Measurements from ENCODE around the gene DOCK9.
"Not testable (repeated sequence)": the region's sequence is repeated elsewhere in the genome, so short reads cannot be mapped to it uniquely, and the experiment has no call there.

The DOCK9 gene

DNA sequence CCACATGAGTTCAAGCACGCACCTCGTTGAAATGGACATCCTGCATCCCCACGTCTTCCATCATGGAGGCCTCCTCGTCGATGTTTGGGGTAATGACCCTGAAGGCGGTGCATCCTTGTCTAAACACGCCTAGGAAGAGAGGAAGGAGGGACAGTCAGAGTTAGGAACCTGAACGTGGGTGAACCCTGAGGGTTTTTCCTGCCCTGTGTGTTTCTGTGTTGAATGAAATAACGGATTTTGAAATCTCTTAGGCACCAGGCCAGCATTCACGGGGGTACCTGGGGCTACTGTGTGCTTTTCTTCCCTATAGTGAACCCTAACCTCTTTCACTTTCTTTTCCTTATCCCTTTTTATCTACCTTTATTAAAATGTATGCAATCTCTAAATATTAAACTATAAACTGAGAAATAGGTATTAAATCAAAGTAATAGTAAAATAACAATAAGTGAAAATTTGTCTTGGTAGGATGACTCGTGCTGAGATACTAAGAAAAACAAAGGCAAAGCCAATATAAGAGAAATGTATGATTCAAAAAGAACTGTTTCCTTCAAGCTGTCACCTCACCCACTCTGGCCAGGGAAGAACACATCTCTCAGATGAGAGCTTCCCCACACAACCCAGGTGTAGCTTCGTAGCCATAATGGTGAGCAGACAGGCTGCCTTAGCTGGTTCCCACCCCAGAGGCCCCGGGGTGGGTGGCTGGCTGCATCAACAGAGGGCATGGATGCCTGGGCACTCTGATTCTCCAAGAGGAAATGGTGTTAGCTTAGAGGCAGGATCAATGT is 153.3 kb downstream of the DOCK9 start:
- no peak for DNase-seq (ENCODE audit: low read depth in 2 of 2)

DNA sequence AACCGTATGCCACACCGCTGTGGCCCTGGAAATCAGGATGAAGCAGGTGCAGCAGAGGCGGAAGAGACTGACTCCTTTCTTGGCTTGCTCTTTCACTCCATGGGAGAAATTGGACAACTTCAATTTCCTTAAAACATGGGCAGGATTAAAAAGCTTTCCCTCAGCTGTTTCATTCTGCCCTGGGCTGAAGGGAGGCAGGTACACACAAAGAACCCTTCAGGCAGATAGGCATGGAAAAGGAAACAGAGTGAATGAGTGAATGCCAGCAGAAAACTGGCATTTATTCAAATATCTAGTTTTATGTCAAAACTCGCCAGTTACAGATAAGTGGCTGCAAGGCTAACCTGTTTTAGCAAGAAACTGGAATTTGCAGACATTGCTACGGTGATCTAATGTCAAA is 154.4 kb downstream of the DOCK9 start:
- DNase-seq (ENCODE audit: low read depth in 2 of 2): no peak

DNA sequence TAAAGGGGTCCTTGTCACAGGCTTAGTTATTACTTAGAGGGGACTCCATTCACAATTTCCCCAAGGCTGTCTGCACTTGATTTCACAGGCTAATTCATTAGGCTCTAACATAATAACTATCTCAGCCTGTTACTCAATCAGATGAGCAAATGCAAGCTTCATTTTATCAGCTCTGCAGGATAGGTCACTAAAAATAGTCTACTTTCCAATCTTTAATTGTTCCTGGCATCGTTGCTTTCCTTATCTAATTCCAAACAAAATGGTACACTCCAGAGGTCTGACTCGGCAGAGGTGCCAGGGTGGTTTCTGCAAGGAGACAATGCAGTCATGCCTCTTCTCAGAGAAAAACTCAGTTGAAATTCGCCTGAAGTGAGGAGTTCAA is 155.6 kb downstream of the DOCK9 start:
- DNase-seq (ENCODE audit: low read depth in 2 of 2): no peak

DNA sequence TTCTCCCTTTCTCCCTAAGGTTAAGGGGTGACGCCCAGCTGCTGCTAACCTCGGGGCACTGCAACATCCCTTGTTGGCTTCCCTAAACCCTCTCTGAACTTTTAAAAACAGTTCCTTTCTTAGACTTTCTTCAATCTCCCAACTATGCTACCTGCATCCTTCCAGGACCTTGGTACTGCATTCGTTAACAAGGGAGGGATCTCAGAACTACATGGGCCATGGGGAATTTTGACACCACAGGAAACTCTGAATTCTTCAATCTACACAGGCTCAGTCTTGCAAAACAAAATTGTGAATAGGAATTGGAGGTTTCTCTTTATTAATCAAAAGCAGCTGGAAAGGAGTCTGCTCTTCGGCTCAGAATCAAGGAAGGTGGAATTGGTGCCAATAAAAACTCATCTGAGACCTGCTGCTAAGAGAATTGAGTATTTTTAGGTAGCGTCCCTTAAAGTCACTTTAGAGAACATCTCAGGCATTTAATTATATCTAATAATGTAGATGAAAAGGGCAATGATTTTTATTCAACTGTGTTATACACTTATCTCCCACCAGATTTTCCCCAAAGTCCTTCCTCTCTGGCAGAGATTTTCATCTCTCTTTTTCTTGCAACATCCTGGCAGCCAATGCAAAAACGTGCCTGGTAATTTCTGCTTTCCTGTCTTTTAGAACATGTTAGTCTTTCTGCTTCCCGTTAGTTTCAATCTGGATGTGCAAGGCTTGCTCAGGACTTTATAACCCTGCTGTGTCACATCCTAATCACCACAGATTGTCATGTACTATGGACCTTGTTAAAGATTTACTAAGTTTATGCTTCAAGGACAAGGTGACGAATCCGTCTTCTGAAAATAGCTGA is 156.3 kb downstream of the DOCK9 start:
- DNase-seq (ENCODE audit: low read depth in 2 of 2): no peak

DNA sequence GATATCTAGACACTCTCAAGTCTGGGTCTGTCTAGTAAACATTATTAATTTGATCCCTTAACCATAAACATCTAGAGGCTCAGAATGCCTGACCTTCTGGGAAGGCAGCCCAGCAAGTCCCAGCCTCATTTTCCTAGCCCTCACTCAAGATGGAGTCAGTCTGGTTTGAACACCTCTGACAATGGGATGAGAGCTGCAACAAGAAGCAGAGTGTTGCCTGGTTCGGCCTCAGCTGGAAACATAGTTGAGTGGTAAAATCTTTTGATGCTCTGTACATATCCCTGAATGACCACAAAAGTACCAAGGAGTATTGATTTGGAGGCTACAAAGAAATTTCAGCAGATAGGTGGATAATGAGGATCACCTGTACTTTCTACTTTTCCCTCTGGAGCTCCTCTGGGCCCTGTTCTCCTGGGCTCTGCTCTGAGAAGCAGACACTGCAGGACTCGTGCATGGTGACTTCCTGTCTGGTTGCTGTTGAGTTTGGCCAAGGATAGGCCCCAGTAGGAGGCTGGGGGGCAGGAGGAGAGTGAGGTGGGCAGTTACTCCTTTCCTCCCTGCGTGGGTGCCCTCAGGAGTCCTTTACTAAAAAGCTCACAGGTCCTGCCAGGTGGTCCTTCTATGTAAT is 157.0 kb downstream of the DOCK9 start:
- DNase-seq (ENCODE audit: low read depth in 2 of 2): no peak

DNA sequence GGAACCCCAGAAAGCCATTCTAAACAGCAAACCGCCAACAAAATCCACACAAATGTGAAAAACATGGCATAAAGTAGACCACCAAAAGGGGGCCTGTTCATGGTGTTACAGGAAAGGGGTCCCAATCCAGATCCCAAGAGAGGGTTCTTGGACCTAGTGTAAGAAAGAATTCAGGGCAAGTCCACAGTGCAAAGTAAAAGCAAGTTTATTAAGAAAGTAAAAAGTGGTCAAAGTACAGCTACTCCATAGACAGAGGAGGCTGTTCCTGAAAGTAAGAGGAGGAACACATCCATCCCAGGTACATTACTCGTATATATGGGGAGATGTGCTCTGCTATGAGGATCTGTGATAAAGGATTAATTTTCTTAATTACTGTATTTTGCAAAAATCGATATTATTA is 157.6 kb downstream of the DOCK9 start:
- DNase-seq (ENCODE audit: low read depth in 2 of 2): no peak

DNA sequence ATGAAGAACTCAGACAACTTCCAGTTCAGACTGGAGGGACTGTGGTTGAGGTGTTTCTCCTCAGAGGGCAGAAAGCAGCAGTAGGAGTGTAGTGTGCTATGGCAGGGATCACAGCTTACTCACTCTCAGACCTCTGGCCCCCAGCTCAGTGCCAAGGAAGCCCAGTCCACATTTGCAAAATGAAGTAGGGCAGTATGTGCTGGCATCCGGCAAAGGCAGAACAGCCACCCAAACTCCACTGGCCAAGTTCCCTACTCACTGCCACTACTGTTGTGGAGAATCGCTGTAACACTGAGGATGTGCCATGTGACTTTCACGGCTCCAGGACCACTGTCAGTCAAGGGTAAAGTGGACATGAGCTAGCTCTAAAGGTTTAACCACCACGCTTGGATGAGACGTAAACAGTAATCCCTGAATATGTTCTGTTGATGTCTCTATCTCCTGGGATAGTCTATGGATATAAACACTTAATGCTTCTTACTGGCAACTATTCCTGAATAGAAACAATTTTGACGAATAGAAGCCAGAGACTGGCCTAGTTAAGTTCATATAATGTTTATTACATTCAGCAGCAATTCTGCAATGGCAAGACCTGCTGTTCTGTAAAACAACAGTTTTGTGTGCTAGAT is 158.4 kb downstream of the DOCK9 start:
- no peak for DNase-seq (ENCODE audit: low read depth in 2 of 2)

DNA sequence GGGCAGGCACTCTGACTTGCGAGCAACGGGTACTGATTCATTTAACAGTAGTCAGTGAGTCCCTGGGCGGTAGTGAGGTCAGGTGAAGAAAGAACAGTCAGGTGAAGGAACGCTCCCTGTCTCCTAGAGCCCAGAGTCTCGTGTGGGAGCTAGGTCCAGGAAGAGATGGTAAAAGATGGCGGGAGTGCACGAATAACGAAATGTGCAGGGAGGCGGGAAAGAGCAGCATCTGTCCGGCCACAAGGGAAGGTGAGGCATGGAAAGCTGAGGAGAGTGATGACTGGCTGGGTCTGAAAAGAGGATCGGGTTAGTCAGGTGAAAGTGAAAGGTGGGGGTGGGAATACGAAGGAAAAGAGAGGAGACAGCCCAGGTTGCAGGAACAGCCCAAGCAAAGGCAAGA is 161.5 kb downstream of the DOCK9 start:
- DNase-seq (ENCODE audit: low read depth in 2 of 2): no peak

DNA sequence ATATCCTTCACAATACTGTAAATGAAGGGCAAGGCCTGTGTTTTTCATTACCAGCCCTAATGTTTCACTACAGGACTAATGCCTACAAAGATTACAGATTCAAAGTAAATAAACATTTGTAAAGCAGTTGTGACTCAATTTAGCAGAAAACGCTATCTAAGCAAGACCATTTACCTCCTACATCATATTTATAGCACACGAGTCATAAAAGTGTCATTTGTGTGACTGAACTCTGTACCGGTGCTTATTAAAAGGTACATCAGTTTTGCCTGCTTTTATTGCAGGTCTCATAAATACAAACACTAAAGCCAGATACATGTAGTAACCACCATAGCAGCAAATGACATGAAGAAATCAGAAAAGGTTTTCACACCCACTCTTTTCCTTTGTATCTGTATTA is 163.9 kb downstream of the DOCK9 start:
- no peak for DNase-seq (ENCODE audit: low read depth in 2 of 2)

DNA sequence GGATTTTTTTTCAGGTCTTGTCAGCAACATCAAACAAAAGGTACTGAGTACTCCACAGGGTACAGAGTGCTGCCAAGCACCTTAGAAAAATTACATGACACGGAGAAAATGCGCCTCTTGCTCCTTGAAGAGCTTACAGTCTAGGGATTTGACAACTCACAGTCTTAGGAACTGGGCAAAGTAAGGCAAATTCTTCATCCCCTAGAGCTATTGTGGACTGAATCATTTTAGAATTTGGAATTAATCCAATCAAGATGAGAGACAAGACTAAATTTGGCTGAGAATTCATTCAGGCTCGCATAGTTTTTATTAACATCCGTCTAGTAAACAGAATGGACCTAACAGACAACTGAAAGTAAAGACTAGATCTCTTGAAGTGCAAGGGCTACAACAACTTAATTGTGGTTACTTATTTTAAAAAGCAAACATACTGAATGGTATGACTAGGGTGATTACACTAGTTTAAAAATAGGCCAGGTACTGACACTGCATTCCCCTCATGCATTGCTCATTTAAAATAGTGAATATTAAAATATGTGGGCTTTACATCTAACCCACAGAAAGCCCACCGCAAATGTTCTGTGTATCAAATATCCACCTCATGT is 165.6 kb downstream of the DOCK9 start:
- not testable (repeated sequence) for DNase-seq (ENCODE audit: low read depth in 2 of 2)

DNA sequence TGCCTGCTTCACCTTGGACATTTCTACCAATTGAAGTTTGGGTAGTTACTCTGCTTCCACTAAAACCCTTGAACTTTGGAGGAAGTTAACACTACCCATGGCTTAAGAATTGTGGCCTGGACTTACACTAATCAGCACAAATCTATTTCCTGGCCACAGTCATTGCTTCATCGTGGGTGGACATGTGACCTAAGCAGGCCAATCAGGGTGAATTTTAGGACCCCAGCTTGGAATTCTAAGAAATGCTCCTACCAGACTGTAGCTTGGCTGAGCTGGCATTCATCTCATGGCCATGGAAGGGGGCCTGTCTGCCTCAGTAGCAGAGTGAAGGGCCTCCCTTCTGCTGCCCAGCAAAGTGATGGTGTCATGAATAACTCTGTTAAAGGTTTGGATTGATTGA is 167.1 kb downstream of the DOCK9 start:
- no peak for DNase-seq (ENCODE audit: low read depth in 2 of 2)

DNA sequence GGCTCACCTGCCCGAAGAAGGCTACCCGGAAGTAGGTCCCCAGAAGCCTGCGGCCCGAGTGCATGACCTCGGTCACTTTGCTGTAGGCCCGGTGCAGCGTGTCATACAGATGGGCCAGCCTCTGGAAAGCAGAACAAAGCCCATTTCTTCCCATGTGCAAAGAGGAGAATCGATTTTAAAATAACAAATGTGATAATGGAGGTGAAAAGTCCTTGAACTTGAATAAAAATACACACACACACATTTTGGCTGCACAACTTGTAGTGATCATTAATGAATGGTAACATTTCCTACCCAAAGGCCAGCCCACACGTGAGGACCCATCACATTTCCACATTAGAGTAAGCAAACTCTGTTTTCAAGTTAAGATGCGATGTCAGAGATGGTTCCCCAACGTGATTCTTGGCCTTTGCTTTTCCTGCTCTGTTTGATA is 168.5 kb downstream of the DOCK9 start:
- no peak for DNase-seq (ENCODE audit: low read depth in 2 of 2)

DNA sequence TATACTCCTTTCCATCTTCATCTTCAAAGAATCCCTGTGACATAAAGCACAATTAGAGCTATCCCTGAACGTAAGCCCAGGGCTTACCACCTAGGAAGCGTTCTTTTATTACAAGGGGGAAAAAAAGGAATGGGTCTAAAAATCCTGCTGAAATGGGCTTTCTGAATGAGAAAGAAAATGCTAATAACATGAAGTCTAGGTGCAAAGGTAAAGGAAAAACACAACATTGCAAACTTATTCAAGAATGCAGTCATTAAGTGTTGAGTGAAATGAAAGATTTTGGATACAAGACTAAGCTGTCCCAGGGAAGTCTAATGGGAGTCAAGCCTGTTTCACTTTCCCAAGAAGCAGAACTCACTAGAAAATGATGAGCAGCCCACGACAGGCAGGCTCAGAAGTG is 170.1 kb downstream of the DOCK9 start:
- no peak for DNase-seq (ENCODE audit: low read depth in 2 of 2)

DNA sequence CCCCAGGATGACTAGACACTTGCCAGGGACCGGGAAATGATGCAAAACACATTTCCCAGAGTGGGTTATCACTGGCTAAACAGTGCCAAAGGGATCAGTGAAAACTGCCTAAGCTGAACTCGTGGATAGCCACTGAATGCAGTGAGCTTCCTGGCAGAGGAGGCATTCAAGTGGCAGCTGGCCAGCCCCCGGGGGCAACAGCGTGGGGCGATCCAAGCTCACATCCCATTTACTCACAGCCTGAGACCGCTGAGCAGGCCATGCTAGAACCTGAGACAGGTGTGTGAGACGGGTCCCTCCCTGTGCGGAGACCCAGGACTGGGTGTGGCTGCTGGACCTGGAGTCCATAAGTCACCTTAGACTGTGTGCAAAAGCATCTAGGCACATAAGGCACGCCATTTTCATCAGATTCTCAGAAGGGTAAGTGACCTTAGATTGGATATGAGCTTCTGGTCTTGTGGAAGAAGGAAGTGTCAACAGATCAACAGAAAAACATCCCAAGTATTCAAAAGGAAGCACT is 173.5 kb downstream of the DOCK9 start:
- no peak for DNase-seq (ENCODE audit: low read depth in 2 of 2)

DNA sequence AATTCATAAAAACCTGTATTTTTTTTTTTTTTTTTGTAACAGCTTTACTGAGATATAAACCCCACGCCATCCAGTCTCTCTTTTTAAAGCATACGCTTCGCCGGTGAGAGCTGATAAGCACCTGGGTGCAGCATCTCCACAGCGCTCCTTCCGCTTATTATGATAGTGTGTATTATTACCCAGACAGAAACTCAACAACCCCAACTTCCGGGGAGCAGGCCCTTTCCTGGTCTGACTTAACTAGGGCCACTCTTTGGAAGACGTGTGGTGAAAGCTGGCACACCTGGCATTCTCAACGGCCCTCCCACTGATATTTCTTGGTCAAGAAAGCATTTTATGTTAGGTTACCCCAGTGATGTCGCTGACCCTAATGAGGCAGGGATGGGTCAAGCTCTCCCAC is 173.9 kb downstream of the DOCK9 start:
- no peak for DNase-seq (ENCODE audit: low read depth in 2 of 2)

DNA sequence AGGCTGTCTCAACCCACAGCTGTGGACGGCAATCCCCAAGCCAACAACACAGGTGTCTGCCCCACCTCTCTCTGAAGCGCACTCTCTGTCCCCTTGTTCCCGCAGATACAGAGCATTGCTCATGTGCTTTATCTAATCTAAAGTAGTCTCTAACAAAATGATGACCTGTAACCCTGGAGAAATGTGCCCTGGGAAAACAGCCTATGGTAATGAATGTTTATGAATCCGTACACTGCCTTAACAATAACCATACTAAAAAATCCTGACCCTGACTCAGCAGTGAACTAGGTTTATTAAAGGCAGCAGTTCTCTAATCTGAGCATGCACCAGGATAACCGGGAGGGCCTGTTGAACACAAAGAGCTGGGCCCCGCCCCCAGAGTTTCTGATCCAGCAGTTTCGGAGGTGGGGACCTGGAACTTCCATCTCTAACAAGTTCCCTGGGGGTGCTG is 174.7 kb downstream of the DOCK9 start:
- no peak for DNase-seq (ENCODE audit: low read depth in 2 of 2)

DNA sequence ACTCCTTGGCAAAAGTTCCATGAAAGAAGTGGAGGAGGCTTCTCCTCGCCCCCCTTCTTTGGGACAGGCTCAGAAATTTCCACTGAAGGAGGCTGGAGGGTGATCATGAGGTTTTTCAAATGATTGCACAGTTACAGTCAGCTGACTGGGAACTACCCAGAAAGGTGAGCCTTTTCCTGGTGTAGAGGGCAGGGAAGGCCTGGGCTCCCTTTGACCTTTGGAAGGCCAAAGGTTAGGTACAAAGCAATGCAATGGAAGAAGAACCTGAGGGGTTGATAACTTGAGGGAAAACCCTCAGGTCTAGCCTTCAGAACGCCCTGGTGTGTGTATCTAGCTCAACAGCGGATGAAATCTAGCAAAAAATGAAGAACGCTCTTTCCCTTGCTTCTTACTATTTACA is 175.3 kb downstream of the DOCK9 start:
- DNase-seq (ENCODE audit: low read depth in 2 of 2): no peak

DNA sequence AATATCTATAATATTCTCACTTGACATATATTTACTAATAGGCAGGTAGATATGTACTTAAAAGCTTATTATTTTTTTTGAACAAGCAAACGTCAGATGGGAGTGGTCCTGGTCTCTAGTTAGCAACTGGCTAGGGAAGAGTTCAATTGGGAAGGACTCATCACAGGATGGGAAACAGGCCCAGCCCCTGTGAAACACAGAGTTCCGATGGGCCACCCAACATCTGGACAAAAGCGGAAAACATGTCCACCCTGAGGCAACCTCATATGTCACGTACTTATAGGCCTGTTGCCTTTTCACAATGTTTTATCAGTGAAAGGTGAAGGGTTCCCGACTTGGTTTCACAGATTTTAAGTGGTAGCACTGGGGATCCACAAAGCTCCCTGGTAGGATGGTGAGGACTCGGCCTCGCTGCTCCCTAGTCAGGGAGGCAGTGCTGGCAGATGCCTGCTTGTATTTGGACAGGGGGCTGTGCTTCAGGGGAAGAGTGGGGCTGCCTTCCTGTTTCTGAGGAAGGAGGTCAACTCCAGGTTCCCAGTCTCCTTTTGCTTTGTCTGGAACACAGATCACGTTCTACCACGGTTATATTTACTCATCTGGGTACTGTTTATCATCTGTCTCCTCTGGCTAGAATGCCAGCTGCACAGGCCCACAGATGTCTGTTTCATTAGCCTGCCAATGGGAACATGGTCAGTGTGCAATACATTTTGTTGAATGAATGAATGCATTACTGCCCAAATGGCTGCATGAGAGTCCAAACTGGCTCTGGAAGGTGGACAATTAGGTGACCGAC is 176.0 kb downstream of the DOCK9 start:
- no peak for DNase-seq (ENCODE audit: low read depth in 2 of 2)

DNA sequence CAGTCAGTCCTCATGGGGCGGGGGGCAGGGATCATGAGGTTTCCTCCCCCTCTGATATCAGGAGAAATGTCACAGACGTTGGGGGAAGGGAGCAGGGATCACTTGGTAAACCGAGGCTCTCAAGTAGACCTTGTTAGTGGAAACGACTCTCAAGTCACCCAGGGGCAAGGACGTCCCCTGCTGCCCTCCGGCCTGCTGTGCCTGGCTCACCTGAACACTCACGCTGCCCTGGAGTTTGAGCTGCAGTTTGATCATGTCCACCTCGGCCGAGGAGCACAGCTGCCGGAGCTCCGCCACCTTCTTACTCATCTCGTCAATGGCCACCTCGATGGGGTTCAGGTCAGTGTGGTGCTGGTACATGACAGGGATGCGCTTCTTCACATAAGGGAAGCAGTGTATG is 177.8 kb downstream of the DOCK9 start:
- DNase-seq (ENCODE audit: low read depth in 2 of 2): no peak

DNA sequence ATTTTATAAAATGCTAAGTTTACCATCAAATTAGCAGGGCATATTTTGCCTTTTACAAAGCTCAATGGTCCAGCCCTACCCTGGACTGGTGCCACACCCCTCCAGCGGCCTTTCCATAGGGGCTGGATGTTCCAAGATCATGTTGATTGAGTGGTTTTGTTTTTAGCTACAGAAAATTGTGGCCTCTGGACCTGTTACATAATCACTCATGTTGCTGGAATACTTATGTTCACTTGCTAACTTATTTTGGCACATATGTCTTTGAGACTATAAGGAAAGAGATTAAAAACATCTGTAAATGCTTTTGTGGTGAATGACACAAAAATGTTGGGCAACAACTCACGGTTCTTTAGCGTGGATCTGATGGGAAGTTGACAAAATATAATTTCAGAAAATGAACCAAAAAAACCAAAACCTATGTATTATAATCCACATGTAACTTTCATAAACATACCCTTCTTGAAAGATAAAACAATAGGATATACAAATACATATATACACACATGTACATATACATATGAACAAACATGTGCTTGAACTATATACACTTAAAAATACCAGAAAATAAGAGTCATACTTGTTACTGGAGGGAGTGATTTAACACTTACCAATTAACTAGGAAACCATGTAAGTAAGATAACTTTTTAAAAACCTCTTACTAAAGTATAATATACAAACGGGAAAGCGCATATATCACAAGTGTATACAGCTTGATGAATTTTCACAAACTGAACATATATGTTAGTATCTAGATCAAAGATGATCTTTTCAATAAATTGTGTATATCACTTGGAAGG is 178.8 kb downstream of the DOCK9 start:
- no peak for DNase-seq (ENCODE audit: low read depth in 2 of 2)
